NT2/D1 (cell line): Measurements from ENCODE around the gene PTK6.

Source experiments
- SUZ12 ChIP-seq: IDR thresholded peaks from 2 replicates; pipeline ENCODE4 v1.6.1; 2011; ENCODE audit not compliant: insufficient read length, insufficient read depth; ENCODE audit errors: extremely low read depth
- YY1 ChIP-seq: IDR thresholded peaks from 2 replicates; pipeline ENCODE4 v1.6.1; 2011; ENCODE audit not compliant: insufficient read length, insufficient read depth
- ZNF274 ChIP-seq: IDR thresholded peaks from 2 replicates; pipeline ENCODE4 v1.6.1; 2011; ENCODE audit warnings: mild to moderate bottlenecking, low read depth, low read length

- no peak for TF ChIP-seq YY1
- no peak for TF ChIP-seq SUZ12
- TF ChIP-seq ZNF274, result no peak
Observed at GRCh38 chr20:63570281-63571086, 33.3 kb upstream of the PTK6 start.
